ENCODE measurements around the gene IRAK1.

IRAK1 gene

GRCh38 chrX:153993978-153994377, 25.7 kb downstream of the IRAK1 start:
- DNase-seq = no peak

- no peak for DNase-seq
Observed at GRCh38 chrX:153993079-153993478, 26.6 kb downstream of the IRAK1 start.

GRCh38 chrX:153992180-153992579, 27.5 kb downstream of the IRAK1 start:
- DNase-seq = no peak

- no peak for DNase-seq
Observed at GRCh38 chrX:153991013-153991580, 28.6 kb downstream of the IRAK1 start.

GRCh38 chrX:153989973-153990655, 29.6 kb downstream of the IRAK1 start:
- peak in 1 of 2 donors; percentile 14 for DNase-seq

- DNase-seq = no peak
Observed at GRCh38 chrX:153988493-153988892, 31.2 kb downstream of the IRAK1 start.

GRCh38 chrX:153984351-153985178, 35.1 kb downstream of the IRAK1 start:
- peak; percentile 39 to 53 for DNase-seq

GRCh38 chrX:153983321-153983801, 36.3 kb downstream of the IRAK1 start:
- DNase-seq = peak; percentile 7 to 49

- DNase-seq = peak; percentile 73 to 76
Observed at GRCh38 chrX:153981771-153982533, 37.8 kb downstream of the IRAK1 start.

GRCh38 chrX:153981231-153981630, 38.5 kb downstream of the IRAK1 start:
- no peak for DNase-seq

GRCh38 chrX:153980394-153980793, 39.3 kb downstream of the IRAK1 start:
- DNase-seq = peak; percentile 31 to 40

GRCh38 chrX:153974726-153975286, 44.9 kb downstream of the IRAK1 start:
- DNase-seq = no peak

- peak in 1 of 2 donors; percentile 30 for DNase-seq
Observed at GRCh38 chrX:153974003-153974725, 45.5 kb downstream of the IRAK1 start.

GRCh38 chrX:153973127-153974002, 46.3 kb downstream of the IRAK1 start:
- DNase-seq = no peak

- peak; percentile 91 to 92 for DNase-seq
Observed at GRCh38 chrX:153972368-153973126, 47.2 kb downstream of the IRAK1 start, which contains the start of gene TMEM187. Gene TMEM187 (plus strand): TSS chrX:153972754. CDS start chrX:153982063, 9,309 bp downstream.

- peak; percentile 93 to 95 for DNase-seq
Observed at GRCh38 chrX:153971450-153972367, 48.0 kb downstream of the IRAK1 start, which contains the start of gene HCFC1. Gene HCFC1 (minus strand): TSS chrX:153971818. CDS start chrX:153970840, 978 bp downstream.

GRCh38 chrX:153971124-153971449, 48.6 kb downstream of the IRAK1 start:
- peak; percentile 89 to 93 for DNase-seq

- DNase-seq = peak in 1 of 2 donors; percentile 33
Observed at GRCh38 chrX:153970357-153971123, 49.2 kb downstream of the IRAK1 start.

Data from CD4-positive, alpha-beta T cell treated with Interleukin-1 beta for 1 hour (primary cell).